Measurements from ENCODE around the gene FGR. TPM values are rescaled to one million over a fixed set of nuclear protein-coding genes. Genes with fewer than 3 reads are reported as not detected.
A peak's percentile ranks its signal among the peaks of the same experiment; 100 is the strongest.
"Not testable (repeated sequence)": the region's sequence is repeated elsewhere in the genome, so short reads cannot be mapped to it uniquely, and the experiment has no call there.

FGR gene
- total RNA-seq = 0.74 and 1.2 TPM in 2 replicates

DNA sequence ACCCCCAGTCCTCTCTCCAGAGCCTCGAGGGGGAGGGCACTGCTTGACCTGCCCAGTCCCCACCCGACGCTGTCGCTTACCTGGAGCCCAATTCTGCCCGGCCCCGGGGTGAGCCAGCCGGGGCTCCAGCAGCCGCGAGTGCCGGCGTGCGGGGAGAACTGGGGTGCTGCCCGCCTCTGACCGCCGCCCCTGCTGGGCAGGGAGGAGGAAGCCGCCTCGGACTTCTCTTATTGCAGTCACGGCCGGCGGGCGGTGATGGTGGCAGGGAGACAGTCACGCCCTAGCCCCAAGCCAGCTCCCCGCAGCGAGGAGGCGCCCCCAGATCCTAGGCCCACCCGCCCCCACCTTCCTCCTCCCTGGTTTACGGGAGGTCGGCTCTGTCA lies at the start of gene FGR:
FGR (minus strand) TSS at position 201 of the 383 bp plus-strand sequence. CDS start 11,269 bp downstream, outside the sequence.
- DNase-seq = no peak

DNA sequence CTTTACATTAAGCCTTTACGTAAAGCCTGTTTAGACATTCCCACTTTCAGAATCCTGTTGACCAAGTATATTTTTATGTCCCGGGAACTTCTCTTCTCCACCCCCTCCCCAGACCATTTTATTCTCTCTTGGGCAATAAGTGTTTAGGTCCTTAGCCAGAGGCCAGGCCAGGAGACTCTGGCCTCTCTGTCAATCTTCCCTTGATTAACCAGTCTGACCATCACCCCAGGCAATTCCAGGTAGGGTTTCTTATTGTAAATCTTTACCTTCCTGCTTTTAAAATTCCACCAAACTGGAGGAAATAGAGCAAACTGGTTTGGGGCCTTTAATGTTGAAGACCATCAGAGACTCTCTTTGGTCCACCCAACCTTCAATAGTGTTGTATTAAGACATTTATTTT lies 49.2 kb upstream of the FGR start:
- DNase-seq = no peak

DNA sequence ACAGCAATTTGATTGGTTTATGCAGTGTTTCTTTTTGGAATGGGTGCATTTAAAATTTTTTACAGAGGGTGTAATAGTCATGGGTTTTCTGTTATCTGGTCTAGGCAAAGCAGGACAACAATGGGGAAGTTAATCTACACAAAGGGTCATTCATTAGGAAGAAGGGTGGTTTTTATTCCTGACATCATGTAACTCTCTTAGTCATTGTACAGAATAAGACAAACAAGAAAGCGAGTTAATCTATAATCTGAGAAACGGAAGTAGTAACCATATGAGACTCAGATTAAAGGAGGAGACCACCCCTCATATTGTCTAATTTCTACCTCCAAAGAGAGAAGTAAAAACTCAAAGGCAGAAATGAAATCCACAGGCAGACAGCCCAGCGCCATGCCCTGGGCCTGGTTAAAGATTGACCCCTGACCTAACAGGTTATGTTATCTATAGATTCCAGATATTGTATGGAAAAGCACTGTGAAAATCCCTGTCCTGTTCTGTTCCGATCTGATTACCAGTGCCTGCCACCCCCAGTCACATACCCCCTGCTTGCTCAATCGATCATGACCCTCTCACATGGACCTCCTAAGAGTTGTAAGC lies 47.5 kb upstream of the FGR start:
- DNase-seq = no peak

DNA sequence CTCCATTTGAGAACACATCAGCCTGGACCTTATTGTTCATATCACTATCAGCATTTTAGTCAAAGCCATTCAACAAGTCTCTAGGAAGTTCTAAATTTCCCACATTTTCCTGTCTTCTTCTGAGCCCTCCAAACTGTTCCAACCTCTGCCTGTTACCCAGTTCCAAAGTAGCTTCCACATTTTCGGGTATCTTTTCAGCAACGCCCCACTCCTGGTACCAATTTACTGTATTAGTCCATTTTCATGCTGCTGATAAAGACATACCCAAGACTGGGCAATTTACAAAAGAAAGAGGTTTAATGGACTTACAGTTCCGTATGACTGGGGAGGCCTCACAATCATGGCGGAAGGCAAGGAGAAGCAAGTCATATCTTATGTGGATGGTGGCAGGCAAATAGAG lies 46.6 kb upstream of the FGR start:
- not testable (repeated sequence) for DNase-seq

DNA sequence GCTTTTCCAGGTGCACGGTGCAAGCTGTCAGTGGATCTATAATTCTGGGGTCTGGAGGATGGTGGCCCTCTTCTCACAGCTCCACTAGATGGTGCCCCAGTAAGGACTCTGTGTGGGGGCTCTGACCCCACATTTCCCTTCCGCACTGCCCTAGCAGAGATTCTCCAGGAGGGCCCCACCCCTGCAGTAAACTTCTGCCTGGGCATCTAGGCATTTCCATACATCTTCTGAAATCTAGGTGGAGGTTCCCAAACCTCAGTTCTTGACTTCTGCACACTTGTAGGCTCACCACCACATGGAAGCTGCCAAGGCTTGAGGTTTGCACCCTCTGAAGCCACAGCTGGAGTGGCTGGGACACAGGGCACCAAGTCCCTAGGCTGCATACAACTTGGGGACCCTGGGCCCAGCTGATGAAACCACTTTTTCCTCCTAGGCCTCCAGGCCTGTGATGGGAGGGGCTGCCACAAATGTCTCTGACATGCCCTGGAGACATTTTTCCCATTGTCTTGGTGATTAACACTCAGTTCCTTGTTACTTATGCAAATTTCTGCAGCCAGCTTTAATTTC lies 45.3 kb upstream of the FGR start:
- DNase-seq = not testable (repeated sequence)

DNA sequence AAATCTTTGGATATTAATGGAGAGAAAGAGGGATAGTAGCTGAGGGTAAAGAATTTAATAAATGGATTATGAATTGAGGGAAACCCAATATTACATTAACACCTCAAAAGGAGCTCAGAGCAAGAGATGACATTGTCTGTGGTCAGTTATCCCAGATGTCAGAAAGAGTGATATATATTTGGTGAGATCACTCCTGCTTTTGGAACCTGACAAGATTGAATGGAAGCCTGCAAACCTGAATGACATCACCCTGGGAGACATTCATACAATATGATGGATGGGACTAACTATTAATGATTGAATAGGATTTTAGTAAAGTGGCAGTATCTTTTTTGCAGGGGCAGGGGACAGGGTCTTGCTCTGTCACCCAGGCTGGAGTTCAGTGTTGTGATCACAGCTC lies 43.8 kb upstream of the FGR start:
- DNase-seq = no peak

DNA sequence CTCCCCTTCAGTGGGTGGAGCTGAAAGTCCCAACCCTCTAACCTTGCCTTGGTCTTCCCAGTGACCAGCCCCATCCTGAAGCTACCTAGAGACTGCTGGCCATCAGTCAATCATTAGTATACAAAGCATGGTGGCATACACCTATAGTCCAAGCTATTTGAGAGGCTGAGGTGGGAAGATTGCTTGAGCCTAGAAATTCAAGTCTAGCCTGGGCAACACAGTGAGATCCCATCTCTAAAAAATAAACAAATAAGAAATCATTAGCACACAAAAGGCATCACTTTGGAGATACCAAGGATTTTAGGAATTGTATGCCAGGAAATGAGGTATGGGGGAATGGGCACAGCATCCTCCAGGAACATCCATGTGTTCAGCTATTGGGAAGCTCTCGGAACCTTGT lies 41.4 kb upstream of the FGR start:
- no peak for DNase-seq

DNA sequence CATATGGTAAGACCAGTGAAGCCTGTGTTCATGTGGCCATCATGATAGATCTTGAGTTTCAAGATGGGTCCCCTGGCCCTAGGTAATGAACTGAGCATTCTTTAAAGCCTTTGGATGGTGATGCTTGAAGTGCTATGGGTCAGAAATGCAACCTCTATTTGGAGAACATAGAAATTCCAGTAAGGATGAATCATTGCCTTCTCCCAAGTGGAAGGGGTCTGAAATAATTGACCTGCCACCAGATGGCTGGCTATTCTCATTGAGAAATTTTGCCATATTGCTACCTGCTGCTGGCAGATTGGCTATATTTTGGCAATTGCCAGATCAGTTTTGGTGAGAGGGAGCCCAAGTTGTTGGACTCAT lies 37.7 kb upstream of the FGR start:
- peak; percentile 35 for DNase-seq

DNA sequence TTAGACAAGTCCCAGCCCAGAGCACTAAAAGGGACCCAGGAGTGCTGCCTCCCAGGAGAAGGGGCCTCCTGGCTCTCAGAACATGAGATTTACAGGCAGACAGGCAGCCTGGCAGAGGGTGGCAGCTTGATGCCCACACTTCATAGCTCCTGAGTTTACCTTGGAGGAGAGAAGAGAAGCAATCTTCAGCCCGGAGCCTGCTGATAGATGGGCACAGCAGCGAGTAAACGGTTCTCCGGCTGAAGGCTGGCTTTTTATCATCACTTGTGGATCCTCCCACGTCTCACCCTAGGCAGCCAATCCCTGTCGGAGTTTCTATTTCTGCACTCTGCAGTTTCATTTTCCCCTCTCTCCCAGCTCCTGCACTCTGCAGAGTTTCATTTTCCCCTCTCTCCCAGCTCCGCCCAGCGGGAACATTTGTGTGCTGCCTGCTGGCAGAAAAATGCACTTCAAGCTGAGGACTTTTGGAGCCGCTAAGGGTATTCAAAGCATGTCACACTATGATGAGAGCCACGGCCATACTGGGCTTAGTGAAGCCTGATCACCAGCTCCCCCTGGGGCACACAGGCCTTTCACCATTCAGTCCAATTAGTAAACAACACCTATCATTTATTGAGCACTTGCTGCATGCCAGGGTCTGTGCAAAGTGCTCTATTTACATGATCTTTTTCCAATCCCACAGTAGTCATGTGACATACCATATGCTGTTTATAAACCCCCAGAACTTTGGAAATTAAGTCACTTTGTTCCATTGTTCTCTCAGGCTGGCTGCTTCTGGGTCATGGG lies 37.2 kb upstream of the FGR start, which contains the start of gene IFI6:
IFI6 (minus strand) TSS at position 229 of the 786 bp plus-strand sequence. CDS start 2,878 bp downstream, outside the sequence.
- peak; percentile 97 for DNase-seq

DNA sequence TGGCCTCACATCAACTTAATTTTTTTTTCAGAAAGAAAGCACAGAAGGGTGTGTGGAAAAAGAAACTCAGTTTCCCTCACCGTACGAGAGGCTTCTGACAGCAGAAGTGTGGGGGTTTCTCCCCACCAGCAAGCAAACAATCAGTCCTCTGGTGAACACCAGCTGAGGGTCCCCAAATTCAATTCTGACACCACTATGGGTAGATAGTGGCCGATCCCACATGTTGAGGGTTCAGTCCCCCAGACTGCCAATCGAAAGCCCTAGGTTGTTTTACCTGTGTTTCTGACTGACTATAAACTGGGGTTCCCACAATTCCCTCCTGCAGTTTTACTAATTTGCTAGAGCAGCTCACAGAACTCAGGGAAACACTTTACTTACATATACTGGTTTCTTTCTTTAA lies 34.9 kb upstream of the FGR start:
- no peak for DNase-seq

DNA sequence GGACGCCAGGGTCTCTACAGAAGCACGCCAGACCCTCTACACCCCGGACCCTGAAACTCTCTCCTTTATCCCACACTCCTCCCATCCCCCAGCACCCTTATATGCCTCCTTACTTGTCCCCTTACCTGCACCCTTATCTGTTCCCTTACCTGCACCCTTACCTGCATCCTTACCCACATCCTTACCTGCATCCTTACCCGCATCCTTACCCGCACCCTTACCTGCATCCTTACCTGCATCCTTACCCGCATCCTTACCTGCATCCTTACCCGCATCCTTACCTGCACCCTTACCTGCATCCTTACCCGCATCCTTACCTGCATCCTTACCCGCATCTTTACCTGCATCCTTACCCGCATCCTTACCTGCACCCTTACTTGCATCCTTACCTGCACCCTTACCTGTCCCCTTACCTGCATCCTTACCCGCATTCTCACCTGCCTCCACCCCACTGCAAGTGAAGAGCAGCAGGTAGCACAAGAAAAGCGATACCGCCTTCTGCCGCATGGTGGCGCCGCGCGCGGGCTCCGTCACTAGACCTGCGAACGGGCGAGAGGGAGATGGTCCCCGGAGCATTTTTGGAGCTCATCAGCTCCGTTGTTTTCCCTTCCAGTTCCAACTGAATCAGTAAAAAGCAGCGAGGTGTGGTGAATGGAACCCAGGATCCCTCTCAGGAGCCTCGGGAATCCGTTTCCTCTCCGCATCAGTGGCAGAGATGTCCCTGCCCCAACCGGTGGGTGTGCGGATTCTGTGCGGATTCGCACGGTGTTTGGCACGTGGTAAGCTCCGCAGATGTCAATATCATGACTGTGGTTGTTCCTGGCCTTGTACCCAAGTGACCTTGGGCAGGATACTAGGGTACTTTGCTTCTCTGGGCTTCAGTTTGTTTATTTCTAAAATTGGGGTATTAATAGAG lies 34.1 kb upstream of the FGR start:
- DNase-seq = peak; percentile 78

DNA sequence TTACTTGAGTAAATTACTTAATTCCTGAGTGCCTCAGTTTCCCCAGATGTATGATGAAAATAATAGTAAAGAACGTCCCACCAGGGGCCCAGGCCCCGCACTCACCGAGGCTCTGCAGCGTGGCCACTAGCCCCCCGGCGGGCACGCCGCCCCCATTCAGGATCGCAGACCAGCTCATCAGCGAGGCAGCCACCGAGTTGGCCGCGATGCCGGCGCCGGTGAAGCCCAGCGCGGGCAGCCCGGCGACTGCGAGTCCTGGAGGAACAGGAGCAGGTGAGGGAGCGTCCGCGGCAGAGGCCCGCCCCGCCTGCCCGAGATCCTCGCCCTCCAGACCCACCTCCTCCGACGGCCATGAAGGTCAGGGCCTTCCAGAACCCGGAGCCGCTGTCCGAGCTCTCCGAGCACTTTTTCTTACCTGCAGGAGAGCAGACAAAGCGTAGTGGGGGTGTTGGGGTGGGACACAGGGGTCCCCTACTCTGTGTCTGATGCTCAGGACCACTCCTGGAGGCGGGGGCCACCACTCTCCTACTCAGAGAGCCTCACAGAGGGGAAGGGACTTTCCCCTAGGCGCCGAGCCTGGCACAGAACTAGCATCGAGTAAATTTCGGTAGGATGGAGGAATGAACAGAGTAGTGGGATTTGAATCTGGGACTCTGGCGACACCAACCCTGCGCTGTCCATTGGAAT lies 33.3 kb upstream of the FGR start:
- no peak for DNase-seq

DNA sequence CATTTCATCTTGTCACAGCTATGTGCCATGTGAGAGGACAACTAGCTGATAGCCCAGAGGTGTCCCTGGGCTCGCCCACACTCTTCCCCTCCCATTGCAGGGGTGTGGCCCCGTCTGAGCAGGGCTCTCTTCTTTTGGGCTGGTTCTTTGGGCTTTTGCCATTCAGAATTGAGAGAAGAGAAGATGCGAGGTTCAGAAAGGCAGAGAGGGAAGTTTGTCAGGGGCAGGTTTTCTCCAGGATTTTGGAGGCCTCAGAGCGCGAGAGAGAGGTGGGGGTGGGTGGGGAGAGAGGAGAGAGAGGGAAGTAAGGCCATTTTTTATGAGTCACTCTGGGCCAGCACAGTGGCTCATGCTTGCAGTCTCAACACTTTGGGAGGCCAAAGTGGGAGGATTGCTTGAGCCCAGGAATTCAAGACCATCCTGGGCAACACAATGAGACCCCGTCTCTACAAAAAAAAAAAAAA lies 31.8 kb upstream of the FGR start:
- DNase-seq = no peak

DNA sequence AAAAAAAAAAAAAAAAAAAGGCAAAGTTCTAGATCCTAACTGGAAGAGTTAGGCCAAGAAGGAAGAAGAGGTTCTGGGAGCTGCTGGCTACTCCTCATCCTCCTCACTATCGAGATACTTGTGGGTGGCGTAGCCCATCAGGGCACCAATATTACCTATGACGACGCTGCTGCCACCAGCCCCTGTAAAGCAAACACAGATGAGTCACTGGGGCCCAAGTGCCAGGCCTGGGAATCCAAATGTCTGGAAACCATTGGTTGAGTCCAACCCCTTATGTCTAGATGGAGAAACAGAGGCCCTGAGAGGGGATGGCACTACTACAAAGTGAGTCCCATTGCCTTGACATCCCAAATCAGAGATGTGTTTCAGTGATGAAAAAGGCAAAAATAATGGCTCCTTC lies 31.3 kb upstream of the FGR start:
- DNase-seq = no peak

DNA sequence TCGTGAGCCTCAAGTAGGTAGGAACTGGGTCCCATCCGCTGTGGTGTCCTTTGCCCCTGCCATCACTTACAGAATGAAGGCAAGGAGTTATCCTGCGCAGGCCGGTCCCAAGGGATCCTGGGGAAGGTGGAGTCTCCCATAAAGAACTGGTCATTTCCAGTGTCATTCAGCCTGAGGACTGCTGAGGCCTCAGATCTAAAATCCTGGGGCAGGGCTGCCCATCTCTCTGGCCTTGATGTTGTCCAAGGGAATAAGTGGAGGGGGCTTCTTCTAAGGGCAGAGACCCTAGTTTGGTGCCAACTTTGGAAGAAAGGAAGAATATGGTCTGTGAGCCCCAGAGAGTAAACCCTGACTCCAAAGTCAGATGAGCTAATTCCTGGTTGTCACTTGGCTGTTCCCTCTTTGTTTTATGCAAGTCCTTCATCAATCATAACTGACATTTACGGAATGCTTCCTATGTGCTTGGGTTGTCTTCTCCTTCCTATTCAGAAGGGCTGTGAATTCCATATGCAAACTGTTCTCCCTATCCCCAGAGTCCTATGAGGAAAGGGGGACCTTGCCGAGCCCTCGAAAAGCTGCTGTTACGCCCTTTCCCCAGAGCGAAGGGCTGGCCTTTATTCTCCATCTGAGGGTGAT lies 30.1 kb upstream of the FGR start:
- DNase-seq = no peak

DNA sequence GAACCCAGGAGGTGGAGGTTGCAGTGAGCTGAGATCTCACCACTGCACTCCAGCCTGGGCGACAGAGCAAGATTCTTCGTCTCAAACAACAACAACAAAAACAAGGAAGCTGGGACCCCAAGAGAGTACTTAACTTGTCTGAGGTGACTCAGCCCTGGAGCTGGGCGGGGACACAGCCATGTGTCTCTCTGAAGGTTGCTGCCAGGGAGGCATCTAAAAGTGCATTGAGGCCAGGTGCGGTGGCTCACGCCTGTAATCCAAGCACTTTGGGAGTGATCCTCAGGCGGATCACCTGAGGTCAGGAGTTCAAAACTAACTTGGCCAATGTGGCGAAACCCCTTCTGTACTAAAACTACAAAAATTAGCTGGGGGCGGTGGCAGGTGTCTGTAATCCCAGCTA lies 29.3 kb upstream of the FGR start:
- no peak for DNase-seq

DNA sequence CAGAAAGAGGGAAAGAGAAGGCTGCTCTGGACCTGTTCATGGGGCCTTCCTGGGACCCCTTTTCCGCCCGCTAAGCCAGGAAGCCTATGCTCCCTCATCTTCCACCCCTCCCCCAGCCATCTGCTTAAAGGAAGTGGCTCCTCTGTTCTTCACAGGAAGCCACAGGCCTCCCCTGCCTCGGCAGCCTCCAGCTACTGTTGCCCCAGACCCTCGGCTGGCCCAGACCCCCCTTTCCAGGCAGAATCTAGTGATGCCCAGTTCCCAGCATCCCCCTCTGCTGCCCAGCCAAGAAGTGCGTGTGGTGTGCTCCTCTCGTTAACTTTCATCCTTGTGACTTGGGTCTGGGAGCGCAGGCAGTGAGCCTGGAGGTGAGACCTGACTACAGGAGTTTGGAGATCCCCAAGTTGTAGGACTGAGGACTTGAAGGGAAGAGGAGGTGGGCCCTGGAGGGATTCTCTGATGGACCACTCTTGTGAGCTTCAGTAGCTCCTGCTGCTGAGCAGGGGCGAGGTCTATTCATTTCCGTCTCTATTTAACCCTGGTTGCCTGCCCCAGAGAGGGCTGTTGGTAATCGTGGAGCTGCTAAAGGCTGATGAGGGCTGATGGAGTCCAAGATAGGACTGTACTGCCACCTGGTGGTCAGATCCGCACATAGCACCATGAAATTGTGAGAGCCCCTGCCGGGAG lies 27.9 kb upstream of the FGR start:
- peak; percentile 90 for DNase-seq

DNA sequence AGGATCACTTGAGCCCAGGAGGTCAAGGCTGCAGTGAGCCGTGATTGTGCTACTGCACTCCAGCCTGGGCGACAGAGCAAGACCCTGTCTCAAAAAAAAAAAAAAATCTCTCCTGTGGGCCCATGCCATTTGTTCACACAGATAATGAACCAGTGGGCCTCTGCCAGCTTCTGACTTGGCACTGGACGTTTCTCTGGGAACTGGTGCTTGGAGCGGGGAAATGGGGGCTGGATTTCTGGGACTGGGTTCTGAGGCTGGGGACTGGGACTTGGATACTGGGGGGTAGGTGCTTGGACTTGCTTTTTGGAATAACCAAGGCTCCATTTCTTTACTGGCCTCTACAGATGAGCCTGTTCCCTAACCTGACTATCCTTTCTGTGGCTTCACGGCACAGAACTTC lies 27.3 kb upstream of the FGR start:
- DNase-seq = no peak

DNA sequence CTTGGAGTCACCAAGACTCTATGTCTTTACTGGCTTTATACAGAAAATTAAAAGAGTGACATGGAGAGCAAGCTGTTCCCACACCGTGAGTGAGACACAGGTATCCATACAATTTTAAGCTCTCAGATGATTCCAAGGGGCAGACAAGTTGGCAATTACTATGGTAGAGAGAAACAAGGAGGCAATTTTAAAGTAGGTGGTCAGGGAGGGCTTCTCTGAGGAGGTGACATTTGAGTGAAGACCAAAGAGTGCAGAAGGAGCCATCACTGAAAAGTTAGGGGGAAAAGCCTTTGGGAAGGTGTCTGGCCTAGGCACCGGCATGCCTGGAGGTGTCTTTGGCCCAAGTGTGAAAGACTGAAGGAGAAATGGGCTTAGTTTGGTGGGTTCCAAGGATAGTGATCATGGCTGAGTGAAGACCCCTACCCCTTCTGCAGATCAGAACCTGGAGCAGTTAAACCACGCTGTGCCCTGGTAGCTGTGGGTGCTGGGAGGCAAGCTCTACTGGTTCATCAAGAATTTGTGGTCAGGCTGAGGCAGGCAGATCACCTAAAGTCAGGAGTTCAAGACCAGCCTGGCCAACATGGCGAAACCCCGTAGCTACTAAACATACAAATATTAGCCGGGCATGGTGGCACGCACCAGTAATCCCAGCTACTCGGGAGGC lies 26.6 kb upstream of the FGR start:
- DNase-seq = no peak

DNA sequence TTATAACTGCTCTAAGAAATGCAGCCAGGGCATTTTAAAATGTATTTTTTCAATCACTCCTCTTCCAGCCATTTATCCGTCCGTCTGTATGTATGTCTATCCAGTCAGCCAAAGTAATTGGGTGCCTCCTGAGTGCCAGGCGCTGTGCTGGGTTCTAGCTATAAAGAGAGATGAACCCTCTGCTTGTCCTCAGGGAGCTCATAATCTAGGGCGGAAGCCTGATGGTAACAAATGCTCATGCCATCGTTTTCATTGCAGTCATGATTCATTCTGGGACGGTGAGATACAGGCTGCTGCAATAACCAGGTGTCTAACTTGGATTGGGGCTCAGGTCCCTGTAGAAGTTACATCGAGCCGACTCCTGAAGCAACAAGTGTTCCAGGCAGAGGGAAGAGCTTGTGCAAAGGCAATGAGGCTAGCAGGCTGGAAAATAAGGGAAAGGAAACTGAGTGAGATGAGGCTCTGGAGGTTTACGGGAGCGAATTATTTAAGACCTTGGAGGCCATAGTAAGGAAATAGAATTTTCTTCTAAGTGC lies 25.4 kb upstream of the FGR start:
- peak; percentile 20 for DNase-seq
